GM23338 (cell line): Measurements from ENCODE around the gene ATP5F1A.

Experiments
- CREB1 ChIP-seq: fragments of 250-450 bp; sonication (Bioruptor Pico); IDR thresholded peaks from 2 replicates; pipeline ENCODE4 v1.5.0; 2020; ENCODE audit warnings: low read depth, mild to moderate bottlenecking, moderate library complexity
- CTCF ChIP-seq, 2 experiments: fragments of 200-600 bp in 1 of 2; sonication (generic) in 1 of 2; conservative IDR thresholded peaks; 2 replicates each; pipeline versions ENCODE4 v1.5.1 to v1.6.1; 2016 to 2017; ENCODE audit warnings: antibody characterized with exemption in 2 of 2, low read depth in 2 of 2, mild to moderate bottlenecking in 2 of 2, moderate library complexity in 1 of 2
- EZH2 ChIP-seq: fragments of 200-600 bp; sonication (generic); IDR thresholded peaks from one replicate; pipeline ENCODE4 v1.8.0; 2017; ENCODE audit warnings: antibody characterized with exemption, mild to moderate bottlenecking, low read depth; ENCODE audit not compliant: unreplicated experiment
- EZH2phosphoT487 ChIP-seq: fragments of 200-600 bp; sonication (generic); IDR thresholded peaks from one replicate; pipeline ENCODE4 v1.8.1; 2018; ENCODE audit warnings: antibody characterized with exemption; ENCODE audit not compliant: unreplicated experiment
- JUNB ChIP-seq: IDR thresholded peaks from one replicate; pipeline ENCODE4 v1.6.1; 2016; ENCODE audit warnings: antibody characterized with exemption; ENCODE audit not compliant: unreplicated experiment
- POLR2AphosphoS5 ChIP-seq: IDR thresholded peaks from 2 replicates; pipeline ENCODE4 v1.6.1; 2016; ENCODE audit warnings: antibody characterized with exemption, low read depth
- REST ChIP-seq: IDR thresholded peaks from one replicate; pipeline ENCODE4 v1.6.1; 2018; ENCODE audit warnings: antibody characterized with exemption; ENCODE audit not compliant: unreplicated experiment
- ZNF114 ChIP-seq: fragments of 250-450 bp; sonication (Bioruptor Pico); IDR thresholded peaks from 2 replicates; pipeline ENCODE4 v1.5.0; 2020; ENCODE audit warnings: mild to moderate bottlenecking, moderate library complexity
- ZNF331 ChIP-seq: fragments of 250-450 bp; sonication (Bioruptor Pico); IDR thresholded peaks from 2 replicates; pipeline ENCODE4 v1.5.0; 2020; ENCODE audit warnings: low read depth, mild to moderate bottlenecking, moderate library complexity
- TF ChIP-seq, protein P1 (sequence below): IDR thresholded peaks from 2 replicates; pipeline ENCODE4 v1.6.1; 2016; ENCODE audit warnings: antibody characterized with exemption
- TF ChIP-seq, protein P2 (sequence below): fragments of 250-450 bp; sonication (Bioruptor Pico); IDR thresholded peaks from 2 replicates; pipeline ENCODE4 v1.5.0; 2020; ENCODE audit warnings: mild to moderate bottlenecking, moderate library complexity

DNA sequence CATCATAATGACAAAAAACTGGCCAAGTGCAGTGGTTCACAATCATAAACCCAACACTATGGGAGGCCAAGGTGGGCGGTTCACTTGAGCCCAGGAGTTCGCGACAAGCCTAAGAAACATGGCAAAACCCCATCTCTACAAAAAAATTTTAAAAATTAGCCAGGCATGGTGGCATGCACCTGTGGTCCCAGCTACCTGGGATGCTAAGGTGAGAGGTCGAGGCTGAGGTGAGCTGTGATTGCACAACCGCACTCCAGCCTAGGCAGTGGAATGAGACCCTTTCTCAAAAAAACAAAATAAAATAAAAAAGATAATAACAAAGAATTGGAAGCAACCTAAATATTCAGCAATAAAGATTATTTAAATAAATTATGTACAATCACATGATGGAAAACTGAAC is 47.8 kb downstream of the ATP5F1A start:
- TF ChIP-seq EZH2 (no peak), EZH2phosphoT487 (no peak), CTCF (conservative IDR thresholded peaks at IDR 0.05; ENCODE audit: low read depth in 2 of 2) (no peak), REST (no peak), CREB1 (no peak), ZNF331 (CRISPR knock-in tag) (no peak), ZNF114 (no peak), POLR2AphosphoS5 (no peak), JUNB (no peak)
- TF ChIP-seq, protein P1, sequence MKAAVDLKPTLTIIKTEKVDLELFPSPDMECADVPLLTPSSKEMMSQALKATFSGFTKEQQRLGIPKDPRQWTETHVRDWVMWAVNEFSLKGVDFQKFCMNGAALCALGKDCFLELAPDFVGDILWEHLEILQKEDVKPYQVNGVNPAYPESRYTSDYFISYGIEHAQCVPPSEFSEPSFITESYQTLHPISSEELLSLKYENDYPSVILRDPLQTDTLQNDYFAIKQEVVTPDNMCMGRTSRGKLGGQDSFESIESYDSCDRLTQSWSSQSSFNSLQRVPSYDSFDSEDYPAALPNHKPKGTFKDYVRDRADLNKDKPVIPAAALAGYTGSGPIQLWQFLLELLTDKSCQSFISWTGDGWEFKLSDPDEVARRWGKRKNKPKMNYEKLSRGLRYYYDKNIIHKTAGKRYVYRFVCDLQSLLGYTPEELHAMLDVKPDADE: no peak
- TF ChIP-seq, protein P2, sequence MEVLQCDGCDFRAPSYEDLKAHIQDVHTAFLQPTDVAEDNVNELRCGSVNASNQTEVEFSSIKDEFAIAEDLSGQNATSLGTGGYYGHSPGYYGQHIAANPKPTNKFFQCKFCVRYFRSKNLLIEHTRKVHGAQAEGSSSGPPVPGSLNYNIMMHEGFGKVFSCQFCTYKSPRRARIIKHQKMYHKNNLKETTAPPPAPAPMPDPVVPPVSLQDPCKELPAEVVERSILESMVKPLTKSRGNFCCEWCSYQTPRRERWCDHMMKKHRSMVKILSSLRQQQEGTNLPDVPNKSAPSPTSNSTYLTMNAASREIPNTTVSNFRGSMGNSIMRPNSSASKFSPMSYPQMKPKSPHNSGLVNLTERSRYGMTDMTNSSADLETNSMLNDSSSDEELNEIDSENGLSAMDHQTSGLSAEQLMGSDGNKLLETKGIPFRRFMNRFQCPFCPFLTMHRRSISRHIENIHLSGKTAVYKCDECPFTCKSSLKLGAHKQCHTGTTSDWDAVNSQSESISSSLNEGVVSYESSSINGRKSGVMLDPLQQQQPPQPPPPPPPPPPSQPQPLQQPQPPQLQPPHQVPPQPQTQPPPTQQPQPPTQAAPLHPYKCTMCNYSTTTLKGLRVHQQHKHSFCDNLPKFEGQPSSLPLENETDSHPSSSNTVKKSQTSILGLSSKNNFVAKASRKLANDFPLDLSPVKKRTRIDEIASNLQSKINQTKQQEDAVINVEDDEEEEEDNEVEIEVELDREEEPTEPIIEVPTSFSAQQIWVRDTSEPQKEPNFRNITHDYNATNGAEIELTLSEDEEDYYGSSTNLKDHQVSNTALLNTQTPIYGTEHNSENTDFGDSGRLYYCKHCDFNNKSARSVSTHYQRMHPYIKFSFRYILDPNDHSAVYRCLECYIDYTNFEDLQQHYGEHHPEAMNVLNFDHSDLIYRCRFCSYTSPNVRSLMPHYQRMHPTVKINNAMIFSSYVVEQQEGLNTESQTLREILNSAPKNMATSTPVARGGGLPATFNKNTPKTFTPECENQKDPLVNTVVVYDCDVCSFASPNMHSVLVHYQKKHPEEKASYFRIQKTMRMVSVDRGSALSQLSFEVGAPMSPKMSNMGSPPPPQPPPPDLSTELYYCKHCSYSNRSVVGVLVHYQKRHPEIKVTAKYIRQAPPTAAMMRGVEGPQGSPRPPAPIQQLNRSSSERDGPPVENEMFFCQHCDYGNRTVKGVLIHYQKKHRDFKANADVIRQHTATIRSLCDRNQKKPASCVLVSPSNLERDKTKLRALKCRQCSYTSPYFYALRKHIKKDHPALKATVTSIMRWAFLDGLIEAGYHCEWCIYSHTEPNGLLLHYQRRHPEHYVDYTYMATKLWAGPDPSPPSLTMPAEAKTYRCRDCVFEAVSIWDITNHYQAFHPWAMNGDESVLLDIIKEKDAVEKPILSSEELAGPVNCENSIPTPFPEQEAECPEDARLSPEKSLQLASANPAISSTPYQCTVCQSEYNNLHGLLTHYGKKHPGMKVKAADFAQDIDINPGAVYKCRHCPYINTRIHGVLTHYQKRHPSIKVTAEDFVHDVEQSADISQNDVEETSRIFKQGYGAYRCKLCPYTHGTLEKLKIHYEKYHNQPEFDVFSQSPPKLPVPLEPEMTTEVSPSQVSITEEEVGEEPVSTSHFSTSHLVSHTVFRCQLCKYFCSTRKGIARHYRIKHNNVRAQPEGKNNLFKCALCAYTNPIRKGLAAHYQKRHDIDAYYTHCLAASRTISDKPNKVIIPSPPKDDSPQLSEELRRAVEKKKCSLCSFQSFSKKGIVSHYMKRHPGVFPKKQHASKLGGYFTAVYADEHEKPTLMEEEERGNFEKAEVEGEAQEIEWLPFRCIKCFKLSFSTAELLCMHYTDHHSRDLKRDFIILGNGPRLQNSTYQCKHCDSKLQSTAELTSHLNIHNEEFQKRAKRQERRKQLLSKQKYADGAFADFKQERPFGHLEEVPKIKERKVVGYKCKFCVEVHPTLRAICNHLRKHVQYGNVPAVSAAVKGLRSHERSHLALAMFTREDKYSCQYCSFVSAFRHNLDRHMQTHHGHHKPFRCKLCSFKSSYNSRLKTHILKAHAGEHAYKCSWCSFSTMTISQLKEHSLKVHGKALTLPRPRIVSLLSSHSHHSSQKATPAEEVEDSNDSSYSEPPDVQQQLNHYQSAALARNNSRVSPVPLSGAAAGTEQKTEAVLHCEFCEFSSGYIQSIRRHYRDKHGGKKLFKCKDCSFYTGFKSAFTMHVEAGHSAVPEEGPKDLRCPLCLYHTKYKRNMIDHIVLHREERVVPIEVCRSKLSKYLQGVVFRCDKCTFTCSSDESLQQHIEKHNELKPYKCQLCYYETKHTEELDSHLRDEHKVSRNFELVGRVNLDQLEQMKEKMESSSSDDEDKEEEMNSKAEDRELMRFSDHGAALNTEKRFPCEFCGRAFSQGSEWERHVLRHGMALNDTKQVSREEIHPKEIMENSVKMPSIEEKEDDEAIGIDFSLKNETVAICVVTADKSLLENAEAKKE (CRISPR knock-in tag): no peak
